Activated CD4-positive, alpha-beta T cell treated with anti-CD3 and anti-CD28 coated beads, Interleukin-2, amount 10 ng/mL, durations not matched to agents 7 days and 5 days (primary cell): Measurements from ENCODE around the gene PDHX. TPM values are rescaled to one million over a fixed set of nuclear protein-coding genes. Genes with fewer than 3 reads are reported as not detected.
"Not testable (repeated sequence)": the region's sequence is repeated elsewhere in the genome, so short reads cannot be mapped to it uniquely, and the experiment has no call there.

Source experiments
- CTCF ChIA-PET: fragments of 350-600 bp; sonication (Branson Sonifier 250); formaldehyde crosslinking; loops from one replicate; lab custom pipeline; 2021; ENCODE audit warnings: antibody characterized with exemption; lab: Charles Lee
- POLR2A ChIA-PET: fragments of 350-600 bp; sonication (Branson Sonifier 250); formaldehyde crosslinking; loops from one replicate; lab custom pipeline; 2021; ENCODE audit warnings: antibody characterized with exemption; lab: Charles Lee
- DNase-seq: peaks from one replicate; pipeline ENCODE4 v3.0.0-alpha.2; 2020
- H3K27ac Mint-ChIP-seq: one replicate; pipeline ENCODE4 v1.8.0; 2021; ENCODE audit warnings: mild to moderate bottlenecking, moderate library complexity, mixed read lengths
- H3K27me3 Mint-ChIP-seq: one replicate; pipeline ENCODE4 v1.8.0; 2021; ENCODE audit warnings: mixed read lengths
- H3K36me3 Mint-ChIP-seq: one replicate; pipeline ENCODE4 v1.8.0; 2021; ENCODE audit warnings: low read depth, mixed read lengths
- H3K4me1 Mint-ChIP-seq: one replicate; pipeline ENCODE4 v1.8.0; 2021; ENCODE audit warnings: mixed read lengths
- H3K4me3 Mint-ChIP-seq: one replicate; pipeline ENCODE4 v1.8.0; 2021; ENCODE audit warnings: mild to moderate bottlenecking, moderate library complexity, mixed read lengths
- H3K9me3 Mint-ChIP-seq: one replicate; pipeline ENCODE4 v1.8.0; 2021; ENCODE audit warnings: mixed read lengths
- total RNA-seq, 2 experiments: library from RNA; stranded (reverse); gene quantifications; one replicate each; pipeline ENCODE4 v1.2.3, GENCODE V29; 2021

PDHX gene
- total RNA-seq, 2 experiments from 2014 or later, result 25.3 to 27.7 TPM

GRCh38 chr11:35017528-35018342 is 101.3 kb downstream of the PDHX start:
- no peak for DNase-seq
- POLR2A ChIA-PET, result interaction anchor here (0.6 kb wide), 1 partner anchor 353 kb away, joined by 3 read pairs; no protein-coding TSS in a partner anchor
- Mint-ChIP-seq H3K27me3 (peaks cover 10% of the 10 kb centered on the region), H3K4me3 (no peak overlapping the region), H3K36me3 (peaks cover 8% of the 10 kb centered on the region), H3K27ac (no peak overlapping the region), H3K4me1 (peaks cover 16% of the 10 kb centered on the region), H3K9me3 (peaks cover 3% of the 10 kb centered on the region)
- CTCF ChIA-PET, result interaction anchor here (0.6 to 2.4 kb wide), 4 partner anchors 9 to 181 kb away, joined by 3 to 17 read pairs (median 3); no protein-coding TSS in a partner anchor

GRCh38 chr11:35021589-35021988 is 105.2 kb downstream of the PDHX start:
- Mint-ChIP-seq H3K4me3 (no peak overlapping the region), H3K4me1 (no peaks in the 10 kb centered on the region), H3K9me3 (peaks cover 26% of the 10 kb centered on the region), H3K27me3 (peaks cover 3% of the 10 kb centered on the region), H3K36me3 (peaks cover 31% of the 10 kb centered on the region), H3K27ac (no peak overlapping the region)
- ChIA-PET CTCF (interaction anchor here (1.1 kb wide), 1 partner anchor 8 kb away, joined by 4 read pairs; no protein-coding TSS in a partner anchor), POLR2A (no interaction called here)
- DNase-seq, result no peak

- POLR2A ChIA-PET, H3K4me1 Mint-ChIP-seq, DNase-seq, CTCF ChIA-PET, H3K27ac Mint-ChIP-seq, H3K4me3 Mint-ChIP-seq, H3K27me3 Mint-ChIP-seq: not testable (repeated sequence)
- Mint-ChIP-seq H3K36me3 (peaks cover 44% of the 10 kb centered on the region), H3K9me3 (peaks cover 32% of the 10 kb centered on the region)
Observed at GRCh38 chr11:35023940-35024339, 107.5 kb downstream of the PDHX start.

- peaks cover 34% of the 10 kb centered on the region for H3K4me1 Mint-ChIP-seq
- H3K4me3 Mint-ChIP-seq, H3K27ac Mint-ChIP-seq, DNase-seq, H3K27me3 Mint-ChIP-seq, POLR2A ChIA-PET: not testable (repeated sequence)
- peaks cover 41% of the 10 kb centered on the region for H3K36me3 Mint-ChIP-seq
- peaks cover 28% of the 10 kb centered on the region for H3K9me3 Mint-ChIP-seq
- CTCF ChIA-PET, result interaction anchor here (1.0 to 5.2 kb wide), 2 partner anchors 14 to 17 kb away, joined by 3 to 23 read pairs; no protein-coding TSS in a partner anchor
Observed at GRCh38 chr11:35028007-35028406, 111.6 kb downstream of the PDHX start.

GRCh38 chr11:35029979-35030682 is 113.7 kb downstream of the PDHX start:
- H3K27me3 Mint-ChIP-seq, result peaks cover 2% of the 10 kb centered on the region
- peaks cover 47% of the 10 kb centered on the region for H3K4me1 Mint-ChIP-seq
- peak overlapping the region; percentile 26 for H3K4me3 Mint-ChIP-seq
- peak overlapping the region; percentile 78 for H3K27ac Mint-ChIP-seq
- peak; percentile 29 for DNase-seq
- peaks cover 17% of the 10 kb centered on the region for H3K9me3 Mint-ChIP-seq
- ChIA-PET POLR2A (no interaction called here), CTCF (interaction anchor here (0.6 to 5.2 kb wide), 13 partner anchors 9 to 965 kb away, joined by 3 to 23 read pairs (median 4); partner anchors contain the start of gene CD44)
- peaks cover 30% of the 10 kb centered on the region for H3K36me3 Mint-ChIP-seq

GRCh38 chr11:35030716-35031213 is 114.3 kb downstream of the PDHX start:
- no peak for DNase-seq
- peaks cover 21% of the 10 kb centered on the region for H3K9me3 Mint-ChIP-seq
- peaks cover 52% of the 10 kb centered on the region for H3K4me1 Mint-ChIP-seq
- CTCF ChIA-PET, result interaction anchor here (0.6 to 5.2 kb wide), 10 partner anchors 8 to 966 kb away, joined by 3 to 23 read pairs (median 5); no protein-coding TSS in a partner anchor
- H3K4me3 Mint-ChIP-seq, result peak overlapping the region; percentile 12
- POLR2A ChIA-PET, result no interaction called here
- H3K27me3 Mint-ChIP-seq, result peaks cover 2% of the 10 kb centered on the region
- H3K27ac Mint-ChIP-seq, result peak overlapping the region; percentile 78
- peaks cover 28% of the 10 kb centered on the region for H3K36me3 Mint-ChIP-seq

- Mint-ChIP-seq H3K4me1 (peaks cover 55% of the 10 kb centered on the region), H3K36me3 (peaks cover 24% of the 10 kb centered on the region), H3K4me3 (no peak overlapping the region), H3K9me3 (peaks cover 21% of the 10 kb centered on the region), H3K27me3 (peaks cover 2% of the 10 kb centered on the region), H3K27ac (no peak overlapping the region)
- POLR2A ChIA-PET, result interaction anchor here (0.7 kb wide), 1 partner anchor 174 kb away, joined by 3 read pairs; no protein-coding TSS in a partner anchor
- CTCF ChIA-PET, result interaction anchor here (0.6 to 5.2 kb wide), 9 partner anchors 8 to 32 kb away, joined by 3 to 23 read pairs (median 6); no protein-coding TSS in a partner anchor
- DNase-seq, result no peak
Observed at GRCh38 chr11:35031346-35031745, 114.9 kb downstream of the PDHX start.

- POLR2A ChIA-PET, result interaction anchor here (0.7 kb wide), 1 partner anchor 174 kb away, joined by 3 read pairs; no protein-coding TSS in a partner anchor
- no peak for DNase-seq
Observed at GRCh38 chr11:35031867-35032266, 115.4 kb downstream of the PDHX start.

GRCh38 chr11:35033011-35033410 is 116.6 kb downstream of the PDHX start:
- Mint-ChIP-seq H3K27me3 (peaks cover 7% of the 10 kb centered on the region), H3K4me3 (no peak overlapping the region)
- CTCF ChIA-PET, result interaction anchor here (2.0 to 5.2 kb wide), 2 partner anchors 9 to 12 kb away, joined by 6 to 23 read pairs; no protein-coding TSS in a partner anchor

More at GRCh38 chr11:35031867-35032266, 115.4 kb downstream of the PDHX start:
- Mint-ChIP-seq H3K9me3 (peaks cover 24% of the 10 kb centered on the region), H3K4me3 (no peak overlapping the region), H3K4me1 (peaks cover 56% of the 10 kb centered on the region), H3K27me3 (peaks cover 4% of the 10 kb centered on the region), H3K27ac (no peak overlapping the region), H3K36me3 (peaks cover 24% of the 10 kb centered on the region)
- CTCF ChIA-PET, result interaction anchor here (0.6 to 5.2 kb wide), 8 partner anchors 10 to 31 kb away, joined by 3 to 23 read pairs (median 5); no protein-coding TSS in a partner anchor

GRCh38 chr11:35034401-35034800 is 118.0 kb downstream of the PDHX start:
- Mint-ChIP-seq H3K36me3 (peaks cover 14% of the 10 kb centered on the region), H3K4me1 (peaks cover 61% of the 10 kb centered on the region), H3K4me3 (no peak overlapping the region), H3K27ac (no peak overlapping the region), H3K27me3 (peaks cover 7% of the 10 kb centered on the region), H3K9me3 (peaks cover 25% of the 10 kb centered on the region)
- ChIA-PET CTCF (no interaction called here), POLR2A (no interaction called here)
- DNase-seq, result no peak

More at GRCh38 chr11:35033011-35033410, 116.6 kb downstream of the PDHX start:
- Mint-ChIP-seq H3K9me3 (peaks cover 28% of the 10 kb centered on the region), H3K27ac (no peak overlapping the region), H3K36me3 (peaks cover 18% of the 10 kb centered on the region), H3K4me1 (peaks cover 57% of the 10 kb centered on the region)
- POLR2A ChIA-PET, result no interaction called here
- no peak for DNase-seq

GRCh38 chr11:35035894-35036408 is 119.5 kb downstream of the PDHX start:
- ChIA-PET POLR2A (interaction anchor here (0.9 kb wide), 1 partner anchor 23 kb away, joined by 3 read pairs; no protein-coding TSS in a partner anchor), CTCF (interaction anchor here (1.2 to 1.6 kb wide), 2 partner anchors 26 to 127 kb away, joined by 3 to 4 read pairs; no protein-coding TSS in a partner anchor)
- H3K27ac Mint-ChIP-seq, result no peak overlapping the region

GRCh38 chr11:35036639-35037038 is 120.2 kb downstream of the PDHX start:
- Mint-ChIP-seq H3K36me3 (peaks cover 15% of the 10 kb centered on the region), H3K4me3 (no peak overlapping the region), H3K4me1 (peaks cover 63% of the 10 kb centered on the region), H3K27ac (no peak overlapping the region), H3K9me3 (peaks cover 25% of the 10 kb centered on the region), H3K27me3 (peaks cover 7% of the 10 kb centered on the region)
- no peak for DNase-seq
- CTCF ChIA-PET, result no interaction called here
- POLR2A ChIA-PET, result interaction anchor here (0.9 kb wide), 1 partner anchor 24 kb away, joined by 3 read pairs; no protein-coding TSS in a partner anchor

More at GRCh38 chr11:35035894-35036408, 119.5 kb downstream of the PDHX start:
- Mint-ChIP-seq H3K36me3 (peaks cover 15% of the 10 kb centered on the region), H3K27me3 (peaks cover 7% of the 10 kb centered on the region), H3K9me3 (peaks cover 25% of the 10 kb centered on the region), H3K4me1 (peaks cover 61% of the 10 kb centered on the region), H3K4me3 (no peak overlapping the region)
- DNase-seq, result no peak
